ENCODE measurements around the gene OXNAD1.

DNA sequence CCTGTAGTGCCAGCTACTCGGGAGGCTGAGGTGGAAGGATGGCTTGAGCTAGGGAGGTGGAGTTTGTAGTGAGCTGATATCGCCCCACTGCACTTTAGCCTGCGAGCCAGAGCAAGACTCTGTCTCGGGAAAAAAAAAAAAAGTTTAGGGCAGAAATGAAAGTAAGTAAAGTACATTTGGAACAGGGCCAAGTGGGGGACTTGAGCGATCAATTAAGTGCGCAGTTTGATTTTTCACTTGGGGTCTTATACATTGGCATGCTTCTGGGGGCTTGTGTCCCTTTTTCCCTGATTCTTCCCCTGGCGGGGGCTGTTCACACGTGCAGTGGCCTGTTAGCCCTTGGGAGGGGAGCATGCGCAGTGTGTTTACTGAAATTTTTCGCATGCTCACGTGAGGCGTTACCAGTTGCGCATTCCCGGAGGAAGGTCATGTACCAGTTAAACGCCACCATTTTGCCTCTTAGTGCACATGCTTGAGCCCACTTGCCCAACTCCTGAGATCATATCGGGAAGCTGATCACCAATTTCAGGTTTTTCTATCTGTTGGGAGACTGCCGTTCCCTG, 48.6 kb upstream of the OXNAD1 start:
- TF ChIP-seq POLR2A (IDR thresholded peaks at IDR 0.05; ENCODE audit: low read length) (no peak), GATA1 (IDR thresholded peaks at IDR 0.05; ENCODE audit: low read depth, low read length) (no peak)

Data from erythroblast (primary cell).